Dedifferentiated amniotic fluid mesenchymal stem cell (primary cell): ENCODE measurements around the gene RTN4R.
A peak's percentile ranks its signal among the peaks of the same experiment; 100 is the strongest.

ENCODE experiments used
- DNase-seq: peaks from one replicate; pipeline ENCODE4 v3.0.0-alpha.2; 2016; ENCODE audit errors: extremely low spot score

Gene RTN4R

GRCh38 chr22:20257212-20258020 lies 10.7 kb downstream of the RTN4R start:
- DNase-seq = no peak

DNA sequence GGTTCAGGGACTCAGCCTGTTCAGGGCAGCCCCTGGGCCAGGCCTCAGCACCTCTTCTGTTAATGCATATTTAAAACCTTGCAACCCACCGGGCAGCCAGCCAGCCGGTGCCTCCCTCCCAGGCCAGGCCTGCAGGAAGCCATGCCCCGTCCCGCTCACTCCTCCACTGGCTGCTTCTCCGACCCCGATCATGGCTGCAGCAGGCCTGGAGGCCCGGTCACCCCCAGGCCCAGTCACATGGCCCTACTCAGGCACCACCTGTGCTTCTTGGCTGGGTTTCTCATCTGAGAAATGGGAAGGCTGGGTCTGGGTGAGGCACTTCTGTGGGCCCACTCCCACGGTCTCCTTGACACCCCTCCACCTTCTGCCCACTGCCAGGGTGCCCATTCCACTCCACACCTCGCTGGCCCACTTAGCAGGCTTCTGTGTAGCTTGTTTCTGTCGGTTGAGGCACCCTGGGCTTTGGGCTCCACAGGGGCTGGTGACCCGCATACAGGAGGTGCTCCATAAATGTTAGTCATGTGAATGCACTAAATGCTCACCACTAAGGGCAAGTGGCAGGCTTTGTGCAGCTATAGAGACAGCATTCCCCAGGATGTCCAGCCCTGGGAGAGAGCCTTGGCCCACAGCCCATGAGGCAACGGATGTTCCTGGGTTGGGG lies 11.4 kb downstream of the RTN4R start:
- no peak for DNase-seq

DNA sequence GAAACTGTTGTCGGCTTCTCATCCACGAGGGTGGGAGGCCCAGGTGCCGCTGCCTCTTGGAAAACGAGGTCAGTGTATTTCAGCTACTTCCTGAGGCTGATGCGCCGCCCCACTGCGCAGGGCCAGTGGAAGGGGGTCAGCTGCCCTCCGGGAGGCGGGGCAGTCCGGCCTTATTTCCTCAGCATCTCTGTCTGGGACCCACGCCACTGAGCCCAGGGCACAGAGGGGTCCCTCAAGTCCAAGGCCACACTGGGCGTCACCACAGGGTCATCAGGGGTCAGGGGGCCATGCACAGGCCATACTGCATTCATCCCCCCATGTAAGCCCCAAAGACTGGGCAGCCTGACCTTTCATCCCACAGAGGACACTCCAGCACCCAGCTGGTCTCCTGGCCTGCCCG lies 12.1 kb downstream of the RTN4R start:
- no peak for DNase-seq

DNA sequence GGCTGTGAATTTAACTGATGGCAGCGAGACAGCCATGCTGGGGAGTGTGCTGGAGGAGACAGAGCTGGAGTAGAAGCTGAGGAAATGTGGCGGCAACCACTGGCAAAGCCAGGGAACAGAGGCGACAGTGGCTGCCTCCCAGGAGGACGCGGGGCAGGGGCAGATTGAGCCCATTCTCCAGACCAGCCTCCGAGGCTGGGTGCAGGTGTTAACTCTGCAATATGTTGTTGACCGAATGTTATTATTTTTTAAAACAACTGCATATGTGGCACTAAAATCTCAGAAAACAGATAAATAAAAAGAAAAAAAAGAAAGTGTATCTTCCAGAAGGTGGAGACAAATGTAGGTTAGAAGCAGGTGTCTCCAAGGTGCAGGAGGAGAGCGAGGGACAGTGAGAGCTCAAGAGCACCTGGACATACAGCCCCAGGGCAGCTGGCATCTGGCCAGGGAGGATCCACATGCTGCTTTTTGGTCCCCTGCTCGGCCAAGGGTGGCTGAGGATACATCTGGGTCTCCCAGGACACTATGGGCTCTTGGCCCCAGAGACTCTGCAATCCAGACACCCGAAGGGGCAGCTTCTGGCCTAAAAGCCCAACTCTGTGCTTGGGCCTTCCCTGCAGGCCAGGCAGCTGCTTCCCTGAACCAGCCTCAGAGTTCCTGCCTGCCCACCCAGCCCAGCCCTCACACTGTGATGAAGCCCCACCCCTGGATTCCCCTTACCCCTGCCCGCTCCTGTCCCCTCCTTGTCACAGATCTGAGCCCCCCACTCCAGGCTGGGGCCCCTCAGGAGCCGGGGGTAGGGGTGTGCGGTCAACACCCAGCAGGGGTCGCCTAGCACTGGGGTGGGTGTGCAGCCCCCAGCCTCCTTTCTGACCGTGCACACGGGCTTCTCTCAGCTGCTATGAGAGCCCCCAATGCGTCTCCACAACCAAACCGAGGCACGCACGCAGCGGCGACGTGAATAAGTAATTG lies 12.9 kb downstream of the RTN4R start:
- no peak for DNase-seq

DNA sequence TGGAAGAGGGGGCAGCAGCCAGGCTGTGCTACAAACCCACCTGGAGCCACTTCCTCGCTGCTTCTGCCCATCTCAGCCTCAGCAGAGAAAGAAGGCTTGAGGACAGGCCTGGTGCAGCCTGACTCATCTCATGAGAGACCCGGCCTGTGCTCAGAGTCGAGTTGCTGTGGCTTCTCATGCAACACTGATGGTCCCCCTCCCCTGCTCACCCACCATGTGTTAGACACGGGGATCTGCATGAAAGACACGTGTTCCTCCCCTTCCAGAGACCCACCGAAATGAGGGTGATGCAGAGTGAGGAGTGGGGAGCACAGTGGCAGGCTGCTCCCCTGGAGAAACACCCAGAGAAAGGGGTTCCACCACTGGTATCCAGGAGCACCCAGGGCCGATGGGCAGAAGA lies 15.0 kb downstream of the RTN4R start:
- DNase-seq = no peak

DNA sequence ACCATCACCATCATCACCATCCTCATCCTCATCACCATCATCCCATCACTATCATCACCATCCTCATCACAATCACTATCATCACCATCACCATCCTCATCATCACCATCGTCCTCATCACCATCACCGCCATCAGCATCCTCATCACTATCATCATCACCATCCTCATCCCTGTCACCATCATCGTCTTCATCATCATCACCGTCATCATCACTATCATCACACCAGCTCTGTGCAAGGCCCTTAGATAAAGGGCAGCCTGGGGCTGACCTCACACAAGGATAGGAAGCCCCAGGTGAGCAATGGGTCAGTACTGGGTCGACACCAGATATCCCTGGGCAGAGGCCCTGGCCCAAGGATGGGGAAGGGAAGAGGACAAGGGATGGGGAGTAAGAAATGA lies 16.1 kb downstream of the RTN4R start:
- no peak for DNase-seq

DNA sequence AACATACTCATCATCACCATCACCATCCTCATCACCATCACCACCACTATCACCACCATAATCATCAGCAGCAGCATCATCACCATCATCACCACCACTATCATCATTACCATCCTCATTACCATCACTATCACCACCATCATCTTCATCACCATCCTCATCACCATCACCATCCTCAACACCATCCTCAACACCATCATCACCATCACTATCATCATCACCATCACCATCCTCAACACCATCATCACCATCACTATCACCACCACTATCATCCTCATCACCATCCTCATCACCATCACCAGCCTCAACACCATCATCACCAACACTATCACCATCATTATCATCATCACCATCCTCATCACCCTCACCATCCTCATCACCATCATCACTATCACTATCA lies 16.6 kb downstream of the RTN4R start:
- no peak for DNase-seq

- no peak for DNase-seq
Observed at GRCh38 chr22:20249797-20250354, 18.2 kb downstream of the RTN4R start.

- DNase-seq = no peak
Observed at GRCh38 chr22:20248461-20248978, 19.6 kb downstream of the RTN4R start.

GRCh38 chr22:20247608-20248171 lies 20.4 kb downstream of the RTN4R start:
- DNase-seq = no peak

GRCh38 chr22:20247010-20247505 lies 21.1 kb downstream of the RTN4R start:
- DNase-seq = peak; percentile 19

DNA sequence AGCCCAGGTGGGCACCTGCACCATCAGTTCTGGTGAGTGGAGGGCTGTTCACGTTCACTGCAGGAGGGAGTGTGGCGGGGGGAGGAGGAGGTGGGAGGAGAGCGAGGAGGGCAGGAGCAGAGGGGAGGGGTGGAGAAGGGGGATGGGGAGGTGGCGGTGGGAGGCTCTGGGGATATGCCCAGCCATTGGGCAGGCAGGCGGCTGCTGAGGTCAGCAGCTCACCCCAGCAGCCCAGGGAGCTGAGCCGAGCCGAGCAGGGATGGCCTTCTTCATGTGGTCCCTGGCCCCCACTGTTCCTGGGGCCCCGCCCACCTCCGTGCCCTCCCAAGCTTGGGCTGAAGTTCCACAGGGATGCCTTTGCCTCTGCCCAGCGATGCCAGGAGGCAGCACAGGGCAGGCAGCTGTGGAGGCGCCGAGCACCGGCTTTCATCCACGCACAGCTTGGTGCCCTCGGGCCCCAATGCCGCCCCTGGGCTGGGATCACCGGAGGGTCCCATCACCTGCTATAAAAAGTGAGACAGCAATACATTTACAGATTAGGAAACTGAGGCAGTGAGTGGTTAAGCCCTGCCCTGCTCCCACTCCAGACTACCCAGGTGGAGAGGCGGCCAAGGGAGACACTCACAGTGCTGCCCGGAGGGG lies 21.6 kb downstream of the RTN4R start:
- no peak for DNase-seq

DNA sequence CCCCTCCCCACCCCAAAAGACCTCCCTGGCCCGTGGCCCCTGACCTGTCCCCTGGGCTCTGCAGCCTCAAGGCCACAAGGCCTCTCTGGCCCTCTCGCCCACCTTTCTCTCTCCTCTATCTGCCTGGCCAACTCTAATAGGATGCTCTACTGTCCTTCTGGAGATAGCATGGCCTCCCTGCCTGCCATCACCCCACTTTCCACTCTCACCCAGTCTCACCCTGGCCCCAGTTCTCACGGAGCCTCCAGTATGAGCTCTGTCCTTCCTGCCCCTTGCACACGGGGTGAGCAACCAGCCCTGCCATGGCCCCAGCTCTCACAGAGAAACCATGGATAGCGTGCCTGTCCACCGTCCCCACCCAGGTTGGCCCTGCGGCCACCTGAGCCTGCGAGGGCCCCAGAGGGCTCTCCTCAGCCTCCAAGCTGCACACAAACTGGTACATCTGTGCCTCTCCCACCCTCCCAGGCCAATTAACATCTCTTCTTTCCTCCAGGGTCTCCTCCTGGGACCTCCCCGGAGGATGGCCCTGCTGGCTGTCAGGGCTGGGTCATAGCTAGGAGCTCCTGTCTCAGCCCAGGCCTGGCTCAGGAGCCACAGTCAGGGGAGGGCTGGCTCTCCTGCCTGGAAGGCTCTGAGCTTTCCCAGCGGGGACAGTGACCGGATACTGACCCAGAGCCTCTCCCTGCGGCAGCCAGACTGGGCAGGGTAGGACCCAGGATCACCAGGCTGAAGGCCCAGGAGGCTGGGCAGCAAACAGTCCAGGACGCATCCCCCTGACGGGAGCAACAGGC lies 22.3 kb downstream of the RTN4R start:
- no peak for DNase-seq

DNA sequence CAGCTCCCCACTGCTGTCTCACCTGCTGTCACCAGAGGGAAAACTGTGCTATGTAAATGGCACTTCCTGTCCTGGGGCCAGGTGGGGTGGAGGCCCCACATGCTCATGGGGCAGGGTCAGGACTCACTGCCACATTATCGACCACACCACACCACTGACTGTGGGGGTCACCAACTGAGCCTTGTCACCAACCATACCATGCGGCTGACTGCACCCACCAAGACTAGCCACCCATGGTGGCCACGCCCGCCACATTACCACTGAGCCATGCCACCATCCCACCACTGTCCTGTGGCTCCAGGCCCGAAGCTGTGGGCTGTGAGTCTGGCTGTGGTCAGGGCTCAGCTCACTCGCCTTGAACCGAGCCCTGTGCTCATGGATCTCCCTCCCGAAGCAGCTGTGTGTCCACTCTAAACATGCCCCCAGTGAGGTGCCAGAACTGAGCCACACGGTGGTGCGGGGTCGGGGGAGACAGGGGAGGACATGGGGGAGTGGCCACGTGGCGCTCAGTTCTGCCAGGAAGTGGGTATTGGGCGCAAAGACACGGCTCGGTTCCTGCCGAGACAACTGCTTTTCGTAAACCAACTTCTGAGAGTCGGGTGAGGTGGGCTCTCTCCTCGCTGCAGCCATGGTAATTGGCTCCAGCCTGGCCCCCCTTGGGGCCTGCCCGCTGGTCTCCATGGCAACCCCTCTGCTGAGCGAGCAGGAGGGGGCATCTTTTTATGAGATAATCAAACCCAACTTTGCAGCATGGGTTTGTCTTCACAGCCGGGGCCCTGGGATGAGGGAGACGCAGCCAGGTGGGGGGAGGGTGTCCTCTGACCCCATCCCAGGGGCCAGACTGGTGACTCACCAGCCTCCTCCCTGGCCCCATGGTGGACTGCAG lies 23.2 kb downstream of the RTN4R start:
- DNase-seq = no peak

DNA sequence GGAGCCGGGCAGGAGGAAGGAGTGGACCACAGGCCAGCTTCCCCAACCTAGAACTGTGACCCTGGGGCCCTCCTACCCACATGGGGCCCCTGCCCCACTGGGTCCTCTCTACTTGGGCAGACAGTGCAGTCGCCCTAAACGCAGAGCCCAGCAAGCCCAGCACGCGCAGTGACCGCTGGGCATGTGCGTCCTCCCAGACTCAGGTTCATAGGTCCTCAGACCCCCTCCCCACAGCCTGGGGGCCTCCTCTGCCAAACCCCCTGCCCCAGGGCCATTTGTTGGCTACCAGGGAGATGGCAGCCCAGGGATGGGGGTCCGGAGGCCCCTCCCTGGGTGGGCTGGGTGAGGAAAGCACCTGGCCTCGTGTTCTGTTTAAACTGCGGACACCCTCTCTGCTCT lies 23.9 kb downstream of the RTN4R start:
- DNase-seq = no peak

- DNase-seq = peak; percentile 34
Observed at GRCh38 chr22:20243537-20244249, 24.4 kb downstream of the RTN4R start.

GRCh38 chr22:20243176-20243536 lies 25.0 kb downstream of the RTN4R start:
- no peak for DNase-seq
